22Rv1 (cell line): ENCODE results near the gene SIRT2.

Experiments
- ZFX ChIP-seq: fragments of 450-650 bp; IDR thresholded peaks from 2 replicates; pipeline ENCODE4 v1.6.1; 2017; ENCODE audit warnings: antibody characterized with exemption, borderline replicate concordance
- TF ChIP-seq, protein P1 (sequence below): fragments of 450-650 bp; IDR thresholded peaks from 2 replicates; pipeline ENCODE4 v1.5.1; 2017; ENCODE audit warnings: mild to moderate bottlenecking

DNA sequence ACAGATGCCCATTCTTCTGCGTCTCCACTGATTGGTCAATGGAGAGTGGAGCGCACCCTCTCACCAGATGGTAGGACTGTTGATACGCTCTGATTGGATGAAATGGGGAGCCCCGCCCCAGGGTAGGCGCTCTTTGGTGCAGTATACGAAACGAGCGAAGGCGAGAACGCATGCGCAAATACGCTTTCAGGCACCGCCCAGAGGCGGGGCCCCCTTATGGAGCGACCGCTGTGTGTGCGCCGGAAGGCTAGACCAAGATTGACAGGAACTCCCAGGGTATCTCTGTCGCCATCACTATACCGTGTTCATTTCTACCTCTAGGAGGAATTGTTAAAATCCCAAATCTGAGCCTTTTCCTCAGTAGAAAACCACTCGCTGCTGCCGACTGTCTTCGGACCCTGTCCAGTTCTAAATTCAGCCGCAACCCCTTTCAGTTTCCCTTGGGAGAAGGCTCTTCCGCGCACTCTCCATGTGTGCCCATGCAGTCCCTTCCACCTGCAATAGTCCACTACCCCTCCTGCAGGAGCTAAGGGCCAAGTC lies 48.9 kb downstream of the SIRT2 start:
- TF ChIP-seq, protein P1, sequence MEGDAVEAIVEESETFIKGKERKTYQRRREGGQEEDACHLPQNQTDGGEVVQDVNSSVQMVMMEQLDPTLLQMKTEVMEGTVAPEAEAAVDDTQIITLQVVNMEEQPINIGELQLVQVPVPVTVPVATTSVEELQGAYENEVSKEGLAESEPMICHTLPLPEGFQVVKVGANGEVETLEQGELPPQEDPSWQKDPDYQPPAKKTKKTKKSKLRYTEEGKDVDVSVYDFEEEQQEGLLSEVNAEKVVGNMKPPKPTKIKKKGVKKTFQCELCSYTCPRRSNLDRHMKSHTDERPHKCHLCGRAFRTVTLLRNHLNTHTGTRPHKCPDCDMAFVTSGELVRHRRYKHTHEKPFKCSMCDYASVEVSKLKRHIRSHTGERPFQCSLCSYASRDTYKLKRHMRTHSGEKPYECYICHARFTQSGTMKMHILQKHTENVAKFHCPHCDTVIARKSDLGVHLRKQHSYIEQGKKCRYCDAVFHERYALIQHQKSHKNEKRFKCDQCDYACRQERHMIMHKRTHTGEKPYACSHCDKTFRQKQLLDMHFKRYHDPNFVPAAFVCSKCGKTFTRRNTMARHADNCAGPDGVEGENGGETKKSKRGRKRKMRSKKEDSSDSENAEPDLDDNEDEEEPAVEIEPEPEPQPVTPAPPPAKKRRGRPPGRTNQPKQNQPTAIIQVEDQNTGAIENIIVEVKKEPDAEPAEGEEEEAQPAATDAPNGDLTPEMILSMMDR = no peak; the same call in 1 of the 2 replicates
- TF ChIP-seq ZFX = no peak
